ENCODE results near the gene ZNF793. TPM values are rescaled to one million over a fixed set of nuclear protein-coding genes. Genes with fewer than 3 reads are reported as not detected.

Gene ZNF793
- total and polyA plus RNA-seq, 9 of the 15 experiments (the other 6 are each of a cell fraction or from before 2014, with no cell fraction given): 0.02 to 0.04 (median 0.03) TPM; not detected in 6

GRCh38 chr19:37511821-37512220, 5.1 kb downstream of the ZNF793 start:
- TF ChIP-seq CHCHD3 (CRISPR knock-in tag; IDR thresholded peaks at IDR 0.05) (no peak), CREM (IDR thresholded peaks at IDR 0.05; ENCODE audit: low read depth) (no peak), NCOA2 (IDR thresholded peaks at IDR 0.05; ENCODE audit: partially characterized antibody in 2 of 2) (no peak), LEF1 (IDR thresholded peaks at IDR 0.05) (no peak), TAF1 (IDR thresholded peaks at IDR 0.05; ENCODE audit: control insufficient read depth, extremely low read depth, insufficient read depth, low read length, severe bottlenecking) (no peak), CHD1 (IDR thresholded peaks at IDR 0.05; ENCODE audit: low read length) (no peak), HNRNPUL1 (IDR thresholded peaks at IDR 0.05; ENCODE audit: low read length) (no peak), NFYB (IDR thresholded peaks at IDR 0.05; ENCODE audit: extremely low read depth, insufficient read length) (no peak), NR0B1 (IDR thresholded peaks at IDR 0.05; ENCODE audit: partially characterized antibody) (no peak), CEBPG (CRISPR knock-in tag; IDR thresholded peaks at IDR 0.05) (no peak), CEBPG (tag; conservative IDR thresholded peaks at IDR 0.05 in 1 of 2, IDR thresholded peaks at IDR 0.05 in 1 of 2) (no peak), SMC3 (conservative IDR thresholded peaks at IDR 0.05; ENCODE audit: insufficient read depth, low read depth, low read length) (no peak), E2F8 (IDR thresholded peaks at IDR 0.05; ENCODE audit: low read depth, partially characterized antibody) (no peak), NCOA6 (IDR thresholded peaks at IDR 0.05) (no peak), FOSL1 (tag; conservative IDR thresholded peaks at IDR 0.05) (no peak), KLF10 (CRISPR knock-in tag; IDR thresholded peaks at IDR 0.05) (no peak), SFPQ (IDR thresholded peaks at IDR 0.05; ENCODE audit: low read depth, low read length) (no peak)
- BruUV-seq (replicated peaks): no TSS peak
- POLR2A ChIA-PET: no interaction called here
- WGBS (ENCODE audit: insufficient coverage, low coverage, missing lambda C conversion rate): 5% methylated on average over 3 of the region's 3 CpGs
- Histone ChIP-seq H3K9ac (ENCODE audit: insufficient read depth in 1 of 2, low read depth in 2 of 2, low read length in 2 of 2) (no peak overlapping the region), H3K4me3 (no peak overlapping the region), H3K9me1 (ENCODE audit: control insufficient read depth, insufficient read depth, low read length) (no peaks in the 10 kb centered on the region), H3K9me3 (replicated peaks; ENCODE audit: control insufficient read depth, insufficient read depth, low read depth, low read length) (0 out of 2 replicates have a peak, but pooled peaks cover 1% of the 10 kb centered on the region), H3K27ac (ENCODE audit: extremely low read depth, low read depth, low read length) (no peak overlapping the region), H3K36me3 (ENCODE audit: control insufficient read depth, insufficient read depth, low read length) (no peaks in the 10 kb centered on the region), H3K4me1 (replicated peaks in 1 of 2; ENCODE audit: control insufficient read depth in 2 of 2, insufficient read depth in 2 of 2, low read length in 2 of 2) (no peaks in the 10 kb centered on the region), H3K79me2 (ENCODE audit: control insufficient read depth, insufficient read depth, low read length) (no peaks in the 10 kb centered on the region), H2AFZ (ENCODE audit: low read depth, low read length) (no peak overlapping the region), H4K20me1 (replicated peaks; ENCODE audit: control insufficient read depth, insufficient read depth, low read length) (no peaks in the 10 kb centered on the region), H3K27me3 (ENCODE audit: control insufficient read depth in 2 of 2, insufficient read depth in 2 of 2, low read length in 2 of 2) (no peaks in the 10 kb centered on the region), H3K4me2 (ENCODE audit: insufficient read depth, low read length) (no peak overlapping the region)
- intact Hi-C loops (cut with micrococcal nuclease) (no loop called here), in situ Hi-C loops (cut with MboI) (no loop called here)
- no peak for ATAC-seq
- CTCF ChIA-PET (ENCODE audit: low intra/inter-chr PET ratio): no interaction called here
- DNase-seq (ENCODE audit: extremely low read depth in 1 of 4, low spot score in 3 of 4): no peak
- no peak for FAIRE-seq

Data from K562 (cell line).